OCI-LY7 (cell line): Measurements from ENCODE around the gene GNG12.

Source experiments
- EZH2phosphoT487 ChIP-seq: fragments of 200-600 bp; sonication (generic); IDR thresholded peaks from 2 replicates; pipeline ENCODE4 v1.6.1; 2018; ENCODE audit warnings: low read depth, borderline replicate concordance, mild to moderate bottlenecking, mixed run types, antibody characterized with exemption, low read length, moderate library complexity, mixed read lengths
- TF ChIP-seq, protein P1 (sequence below): fragments of 200-600 bp; sonication (generic); conservative IDR thresholded peaks from 2 replicates; pipeline ENCODE4 v1.5.1; 2014; ENCODE audit warnings: mild to moderate bottlenecking, antibody characterized with exemption, low read length, moderate library complexity, mixed read lengths

DNA sequence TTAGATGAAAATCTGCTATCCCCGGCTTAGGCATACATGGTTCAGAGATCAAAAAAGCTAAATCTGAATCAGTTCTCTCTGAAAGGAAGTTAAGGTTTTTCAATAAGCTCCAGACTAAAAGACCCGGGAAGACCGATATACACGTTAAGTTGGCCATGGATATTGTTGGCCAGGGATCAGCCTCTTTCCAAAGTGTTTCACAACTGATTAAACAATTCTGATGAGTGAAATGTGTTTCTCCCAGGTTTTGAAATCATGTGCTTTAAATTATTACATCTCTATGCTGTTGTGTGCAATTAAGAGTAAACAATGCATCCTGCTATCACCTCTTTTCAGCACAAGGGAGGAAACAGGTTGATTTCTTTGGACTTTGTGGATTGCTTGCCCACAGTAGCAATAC is 23.7 kb upstream of the GNG12 start:
- TF ChIP-seq, protein P1, sequence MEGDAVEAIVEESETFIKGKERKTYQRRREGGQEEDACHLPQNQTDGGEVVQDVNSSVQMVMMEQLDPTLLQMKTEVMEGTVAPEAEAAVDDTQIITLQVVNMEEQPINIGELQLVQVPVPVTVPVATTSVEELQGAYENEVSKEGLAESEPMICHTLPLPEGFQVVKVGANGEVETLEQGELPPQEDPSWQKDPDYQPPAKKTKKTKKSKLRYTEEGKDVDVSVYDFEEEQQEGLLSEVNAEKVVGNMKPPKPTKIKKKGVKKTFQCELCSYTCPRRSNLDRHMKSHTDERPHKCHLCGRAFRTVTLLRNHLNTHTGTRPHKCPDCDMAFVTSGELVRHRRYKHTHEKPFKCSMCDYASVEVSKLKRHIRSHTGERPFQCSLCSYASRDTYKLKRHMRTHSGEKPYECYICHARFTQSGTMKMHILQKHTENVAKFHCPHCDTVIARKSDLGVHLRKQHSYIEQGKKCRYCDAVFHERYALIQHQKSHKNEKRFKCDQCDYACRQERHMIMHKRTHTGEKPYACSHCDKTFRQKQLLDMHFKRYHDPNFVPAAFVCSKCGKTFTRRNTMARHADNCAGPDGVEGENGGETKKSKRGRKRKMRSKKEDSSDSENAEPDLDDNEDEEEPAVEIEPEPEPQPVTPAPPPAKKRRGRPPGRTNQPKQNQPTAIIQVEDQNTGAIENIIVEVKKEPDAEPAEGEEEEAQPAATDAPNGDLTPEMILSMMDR: no peak
- no peak for TF ChIP-seq EZH2phosphoT487
